HepG2 (cell line): ENCODE data around the gene SGCD. TPM values are rescaled to one million over a fixed set of nuclear protein-coding genes. Genes with fewer than 3 reads are reported as not detected.
A peak's percentile ranks its signal among the peaks of the same experiment; 100 is the strongest.

ENCODE experiments used
- ATAC-seq: fragments of 200-7000 bp; cut with Tn5 transposase; 3 replicates; pipeline ENCODE4 v1.9.1; 2020; ENCODE audit warnings: mild to moderate bottlenecking, moderate library complexity
- BruUV-seq: library from RNA; stranded (reverse); fragments of 400-500 nt; replicated peaks from 2 replicates; lab custom pipeline; 2021; lab: Mats Ljungman, UMichigan
- CTCF ChIA-PET: fragments of 300-600 bp; formaldehyde crosslinking; extraction: SDS; loops from one replicate; lab custom pipeline; 2021; ENCODE audit warnings: low total read pairs, inconsistent platforms, low intra/inter-chr PET ratio; lab: Yijun Ruan, JAX
- POLR2A ChIA-PET: fragments of 350-600 bp; sonication (Branson Sonifier 250); formaldehyde crosslinking; loops from one replicate; lab custom pipeline; 2020; ENCODE audit warnings: antibody characterized with exemption, inconsistent platforms; lab: Yijun Ruan, JAX
- DNase-seq: peaks from one replicate; pipeline ENCODE4 v3.0.0-alpha.2; 2015; ENCODE audit warnings: low spot score
- FAIRE-seq: peaks from 3 replicates; lab custom pipeline; 2011; peaks lifted over from hg19 to GRCh38; lab: Jason Lieb, UNC
- H2AFZ ChIP-seq: one replicate; pipeline ENCODE4 v1.6.1; 2011; ENCODE audit warnings: low read length, inconsistent platforms
- H3K27ac ChIP-seq: fragments of 300-600 bp; 3 replicates; pipeline ENCODE4 v1.8.0; 2011; ENCODE audit warnings: mixed run types, mild to moderate bottlenecking, mixed read lengths, low read length, inconsistent platforms; ENCODE audit not compliant: insufficient read depth; ENCODE audit errors: extremely low read length
- H3K27me3 ChIP-seq, 2 experiments: fragments of 200-600 bp in 1 of 2; 2 replicates in 1 of 2; 3 replicates in 1 of 2; pipeline versions ENCODE4 v1.6.0 to v1.8.0; 2011; ENCODE audit warnings: low read length in 2 of 2, mild to moderate bottlenecking in 2 of 2, moderate library complexity in 2 of 2, inconsistent platforms in 1 of 2; ENCODE audit not compliant: insufficient read depth in 2 of 2, control insufficient read depth in 1 of 2
- H3K36me3 ChIP-seq, 2 experiments: fragments of 200-600 bp in 1 of 2; replicated peaks in 1 of 2; 2 replicates in 1 of 2; 3 replicates in 1 of 2; pipeline versions ENCODE4 v1.5.1 to v1.8.0; 2011; ENCODE audit warnings: low read length in 2 of 2, inconsistent platforms in 1 of 2; ENCODE audit not compliant: insufficient read depth in 2 of 2, control insufficient read depth in 1 of 2
- H3K4me1 ChIP-seq: 2 replicates; pipeline ENCODE4 v1.5.1; 2012; ENCODE audit warnings: low read length, inconsistent platforms; ENCODE audit not compliant: insufficient read depth
- H3K4me2 ChIP-seq: 2 replicates; pipeline ENCODE4 v1.6.0; 2011; ENCODE audit warnings: low read depth, low read length, inconsistent platforms
- H3K4me3 ChIP-seq, 3 experiments: fragments of 200-600 bp in 1 of 3; sonication (generic), shearing (Covaris generic) in 1 of 3; replicated peaks in 1 of 3; 2 replicates each; pipeline ENCODE4 v1.5.1; 2011 to 2016; ENCODE audit warnings: low read length in 3 of 3, inconsistent platforms in 2 of 3, low read depth in 2 of 3, mild to moderate bottlenecking in 2 of 3, control low read depth in 1 of 3, mixed read lengths in 1 of 3; ENCODE audit not compliant: insufficient read depth in 1 of 3
- H3K79me2 ChIP-seq: one replicate; pipeline ENCODE4 v1.6.1; 2011; ENCODE audit warnings: low read length, inconsistent platforms; ENCODE audit not compliant: insufficient read depth
- H3K9ac ChIP-seq: 2 replicates; pipeline ENCODE4 v1.6.0; 2011; ENCODE audit warnings: mild to moderate bottlenecking, low read depth, low read length, inconsistent platforms; ENCODE audit not compliant: insufficient read depth
- H3K9me3 ChIP-seq: 2 replicates; pipeline ENCODE4 v1.5.1; 2012; ENCODE audit warnings: mild to moderate bottlenecking, low read length
- H4K20me1 ChIP-seq: 2 replicates; pipeline ENCODE4 v1.6.0; 2011; ENCODE audit warnings: inconsistent platforms, mild to moderate bottlenecking, low read length, moderate library complexity; ENCODE audit not compliant: insufficient read depth
- HOXD1 ChIP-seq: sonication (generic); formaldehyde crosslinking; IDR thresholded peaks from 2 replicates; pipeline ENCODE4 v1.5.0; 2020; ENCODE audit warnings: missing genetic modification reagents
- MAFF ChIP-seq: IDR thresholded peaks from 2 replicates; pipeline ENCODE4 v1.6.1; 2011; ENCODE audit warnings: low read depth, low read length, improper control_type of control experiment
- MAFK ChIP-seq, 2 experiments: IDR thresholded peaks in 1 of 2; conservative IDR thresholded peaks in 1 of 2; 2 replicates each; pipeline ENCODE4 v1.6.1; 2011; ENCODE audit warnings: improper control_type of control experiment in 2 of 2, low read length in 2 of 2
- RFX1 ChIP-seq: fragments of 450-650 bp; IDR thresholded peaks from 2 replicates; pipeline ENCODE4 v1.6.1; 2017
- ZBTB44 ChIP-seq: sonication (generic); formaldehyde crosslinking; IDR thresholded peaks from 2 replicates; pipeline ENCODE4 v1.4.0; 2020; ENCODE audit warnings: missing genetic modification reagents
- ZNF562 ChIP-seq: sonication (generic); formaldehyde crosslinking; IDR thresholded peaks from 2 replicates; pipeline ENCODE4 v1.8.0; 2022; ENCODE audit warnings: missing genetic modification reagents, borderline replicate concordance
- WGBS: methylation state at CpG from one replicate; pipeline ENCODE4 v1.1.6; 2017; ENCODE audit warnings: low lambda C conversion rate; 5-methylcytosine and 5-hydroxymethylcytosine counted together
- in situ Hi-C: cut with HindIII; loops from 2 replicates; pipeline ENCODE4 v1.10.0; 2017; ENCODE audit warnings: low pct_unique_long_range_greater_than_20kb; ENCODE audit not compliant: extremely low pct_ligation_motif_present
- intact Hi-C: fragments of 100-400 bp; cut with micrococcal nuclease; formaldehyde crosslinking; loops from one replicate; pipeline ENCODE4 v1.10.0; 2022; ENCODE audit not compliant: unreplicated experiment
- polyA plus RNA-seq, 8 experiments: library from polyadenylated mRNA; depleted of rRNA in 3 of 8; stranded (reverse) in 7 of 8; unstranded in 1 of 8; fragments of >200 nt; fragmentation: Illumina TruSeq in 4 of 8; extraction: Trizol in 4 of 8; gene quantifications; 2 replicates each; pipeline versions ENCODE4 v1.2.1 to v1.2.3, GENCODE V29; 2011 to 2016; ENCODE audit warnings: low read depth in 4 of 8, missing spikeins in 1 of 8, mixed read lengths in 1 of 8; ENCODE audit not compliant: insufficient read depth in 1 of 8
- total RNA-seq, 5 experiments: library from RNA; depleted of rRNA; stranded (reverse); fragments of >200 nt; fragmentation: Illumina TruSeq; extraction: Trizol; gene quantifications; 2 replicates each; pipeline ENCODE4 v1.2.3, GENCODE V29; 2016; ENCODE audit warnings: low read depth in 1 of 5

SGCD gene
- total and polyA plus RNA-seq, 2 of the 13 experiments (the other 11 are each of a cell fraction or from before 2014, with no cell fraction given), result not detected

GRCh38 chr5:156589104-156589945 is 262.4 kb downstream of the SGCD start:
- TF ChIP-seq ZBTB44 (CRISPR knock-in tag) (no peak), ZNF562 (CRISPR knock-in tag) (no peak), MAFF (peak; percentile 64), MAFK (conservative IDR thresholded peaks at IDR 0.05 in 1 of 2, IDR thresholded peaks at IDR 0.05 in 1 of 2; ENCODE audit: low read length in 2 of 2) (peak; percentile 62 to 72)
- DNase-seq (no peak), ATAC-seq (no peak), FAIRE-seq (no peak)
- Histone ChIP-seq H2AFZ (no peak overlapping the region), H3K79me2 (no peaks in the 10 kb centered on the region), H3K27ac (no peak overlapping the region), H3K9ac (no peak overlapping the region), H3K4me1 (no peaks in the 10 kb centered on the region), H3K4me3 (no peak overlapping the region), H3K27me3 (no peaks in the 10 kb centered on the region), H3K9me3 (no peaks in the 10 kb centered on the region), H4K20me1 (no peaks in the 10 kb centered on the region), H3K36me3 (no peaks in the 10 kb centered on the region), H3K4me2 (no peak overlapping the region)
- ChIA-PET POLR2A (no interaction called here), CTCF (no interaction called here)
- intact Hi-C loops (no loop called here), in situ Hi-C loops (no loop called here)
- WGBS, result 6% methylated on average over 4 of the region's 4 CpGs
- no TSS peak for BruUV-seq

GRCh38 chr5:156589946-156590216 is 262.9 kb downstream of the SGCD start:
- TF ChIP-seq RFX1 (no peak), HOXD1 (CRISPR knock-in tag) (no peak)
- 11% methylated on average over 4 of the region's 4 CpGs for WGBS
- Histone ChIP-seq H3K27ac (no peak overlapping the region), H3K36me3 (no peaks in the 10 kb centered on the region), H2AFZ (no peak overlapping the region), H3K79me2 (no peaks in the 10 kb centered on the region), H3K9me3 (no peaks in the 10 kb centered on the region), H3K4me3 (no peak overlapping the region), H3K4me1 (no peaks in the 10 kb centered on the region), H3K9ac (no peak overlapping the region), H3K27me3 (no peaks in the 10 kb centered on the region), H3K4me2 (no peak overlapping the region), H4K20me1 (no peaks in the 10 kb centered on the region)
- ATAC-seq, result no peak
- DNase-seq, result no peak
- ChIA-PET POLR2A (no interaction called here), CTCF (no interaction called here)
- BruUV-seq, result no TSS peak
- intact Hi-C loops, result no loop called here
- FAIRE-seq, result no peak
- in situ Hi-C loops, result no loop called here
